T-helper 22 cell (primary cell): ENCODE measurements around the gene CDA.

ENCODE experiments used
- DNase-seq: peaks from one replicate; pipeline ENCODE4 v3.0.0-alpha.2; 2020; ENCODE audit warnings: low read depth

The CDA gene

GRCh38 chr1:20615946-20616846 is 27.3 kb downstream of the CDA start:
- no peak for DNase-seq

GRCh38 chr1:20616847-20617487 is 28.1 kb downstream of the CDA start:
- no peak for DNase-seq

GRCh38 chr1:20618550-20618949 is 29.7 kb downstream of the CDA start:
- DNase-seq = no peak

GRCh38 chr1:20619999-20620398 is 31.1 kb downstream of the CDA start:
- no peak for DNase-seq

- no peak for DNase-seq
Measured at GRCh38 chr1:20621012-20621411, 32.1 kb downstream of the CDA start.

GRCh38 chr1:20624709-20625108 is 35.8 kb downstream of the CDA start:
- no peak for DNase-seq

GRCh38 chr1:20625176-20626097 is 36.5 kb downstream of the CDA start:
- no peak for DNase-seq

- DNase-seq = no peak
Measured at GRCh38 chr1:20626098-20626427, 37.2 kb downstream of the CDA start.

- no peak for DNase-seq
Measured at GRCh38 chr1:20626524-20626923, 37.6 kb downstream of the CDA start.

GRCh38 chr1:20630729-20631128 is 41.8 kb downstream of the CDA start:
- no peak for DNase-seq

GRCh38 chr1:20632386-20632785 is 43.5 kb downstream of the CDA start:
- DNase-seq = no peak

- DNase-seq = peak; percentile 61
Measured at GRCh38 chr1:20633190-20634064, 44.5 kb downstream of the CDA start, which contains the start of gene PINK1. Gene PINK1 (plus strand): TSS chr1:20633458. CDS start chr1:20633549, 91 bp downstream.

GRCh38 chr1:20634065-20634593 is 45.2 kb downstream of the CDA start:
- no peak for DNase-seq

- no peak for DNase-seq
Measured at GRCh38 chr1:20634594-20635084, 45.7 kb downstream of the CDA start.

GRCh38 chr1:20636785-20637347 is 48.0 kb downstream of the CDA start:
- DNase-seq = no peak

GRCh38 chr1:20640183-20640597 is 51.3 kb downstream of the CDA start:
- DNase-seq = no peak

GRCh38 chr1:20641975-20642374 is 53.1 kb downstream of the CDA start:
- no peak for DNase-seq

- DNase-seq = no peak
Measured at GRCh38 chr1:20643080-20643479, 54.2 kb downstream of the CDA start.

- no peak for DNase-seq
Measured at GRCh38 chr1:20644416-20644815, 55.5 kb downstream of the CDA start.

- no peak for DNase-seq
Measured at GRCh38 chr1:20645414-20645813, 56.5 kb downstream of the CDA start.

- no peak for DNase-seq
Measured at GRCh38 chr1:20648438-20648837, 59.5 kb downstream of the CDA start.
